T-helper 1 cell treated with Interleukin-12 subunit alpha and Interleukin-12 subunit beta and Interleukin-4 antibody, amounts not matched to agents 30 μg/mL and 1 μg/mL, for 36 hours (primary cell): Measurements from ENCODE around the gene ABCC6.
"Not testable (repeated sequence)": the region's sequence is repeated elsewhere in the genome, so short reads cannot be mapped to it uniquely, and the experiment has no call there.

ENCODE experiments used
- H3K27ac Mint-ChIP-seq: one replicate; pipeline ENCODE4 v1.8.0; 2021; ENCODE audit warnings: mild to moderate bottlenecking, mixed read lengths
- H3K27me3 Mint-ChIP-seq: one replicate; pipeline ENCODE4 v1.8.0; 2021; ENCODE audit warnings: low read depth, mixed read lengths
- H3K36me3 Mint-ChIP-seq: one replicate; pipeline ENCODE4 v1.8.0; 2021; ENCODE audit warnings: low read depth, mixed read lengths
- H3K4me1 Mint-ChIP-seq: one replicate; pipeline ENCODE4 v1.8.0; 2021; ENCODE audit warnings: low read depth, mixed read lengths
- H3K4me3 Mint-ChIP-seq: one replicate; pipeline ENCODE4 v1.8.0; 2021; ENCODE audit warnings: mild to moderate bottlenecking, moderate library complexity, mixed read lengths
- H3K9me3 Mint-ChIP-seq: one replicate; pipeline ENCODE4 v1.8.0; 2021; ENCODE audit warnings: mixed read lengths

Gene ABCC6

DNA sequence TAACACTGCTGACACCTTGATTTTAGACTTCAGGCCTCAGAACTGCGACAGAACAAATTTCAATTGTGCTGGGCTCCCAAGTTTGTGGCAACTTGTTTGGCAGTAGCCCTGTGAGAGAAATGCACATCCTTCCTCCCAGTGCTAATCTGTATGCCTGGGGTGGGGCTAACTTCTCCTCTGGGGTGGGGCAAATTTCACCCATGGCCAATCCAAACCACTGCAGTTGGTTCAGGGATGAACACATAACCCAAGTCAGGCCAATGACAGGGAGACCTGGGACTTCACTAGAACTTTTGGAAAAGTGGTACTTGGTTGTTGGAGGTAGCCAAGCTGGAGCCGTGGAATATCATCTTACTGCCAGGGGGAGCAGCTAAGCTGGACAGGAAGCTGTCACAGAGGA, 56.3 kb downstream of the ABCC6 start:
- Mint-ChIP-seq H3K27me3 (no peaks in the 10 kb centered on the region), H3K27ac (no peak overlapping the region), H3K4me3 (no peak overlapping the region), H3K4me1 (no peaks in the 10 kb centered on the region), H3K9me3 (no peaks in the 10 kb centered on the region), H3K36me3 (no peaks in the 10 kb centered on the region)

DNA sequence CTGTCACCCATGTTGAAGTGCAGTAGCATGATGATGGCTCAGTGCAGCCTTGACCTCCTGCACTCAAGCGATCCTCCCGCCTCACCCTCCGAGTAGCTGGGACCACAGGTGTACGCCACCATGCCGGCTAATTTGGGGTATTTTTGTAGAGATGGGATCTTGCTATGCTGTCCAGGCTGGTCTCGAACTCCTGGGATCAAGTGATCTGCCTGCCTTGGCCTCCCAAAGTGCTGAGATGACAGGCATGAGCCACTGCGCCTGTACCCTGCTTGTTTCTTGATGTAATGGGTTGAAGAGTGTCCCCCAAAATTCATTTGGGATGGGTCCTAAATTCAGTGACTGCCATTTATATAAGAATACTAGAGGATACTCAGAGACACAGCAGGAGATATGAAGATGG, 57.2 kb downstream of the ABCC6 start:
- H3K4me1 Mint-ChIP-seq, result no peaks in the 10 kb centered on the region
- H3K27me3 Mint-ChIP-seq, result no peaks in the 10 kb centered on the region
- no peaks in the 10 kb centered on the region for H3K36me3 Mint-ChIP-seq
- H3K4me3 Mint-ChIP-seq, result no peak overlapping the region
- H3K9me3 Mint-ChIP-seq, result no peaks in the 10 kb centered on the region
- H3K27ac Mint-ChIP-seq, result no peak overlapping the region

DNA sequence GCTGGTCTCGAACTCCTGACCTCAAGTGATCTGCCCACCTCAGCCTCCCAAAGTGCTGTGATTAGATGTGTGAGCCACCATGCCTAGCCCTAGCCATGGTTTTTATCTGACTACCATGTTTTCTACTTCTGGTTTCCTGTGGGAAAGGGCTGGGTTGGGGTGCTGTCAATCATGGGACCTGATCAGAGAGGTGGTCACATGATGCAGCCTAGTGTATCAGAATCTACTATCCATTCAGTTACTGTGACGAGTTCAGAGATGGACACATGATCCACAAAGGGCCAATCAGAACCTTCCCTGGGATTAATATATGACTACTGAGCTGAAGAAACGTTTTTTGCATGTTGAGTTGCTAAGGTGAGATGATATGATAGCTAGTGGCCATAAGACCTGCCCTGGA, 59.1 kb downstream of the ABCC6 start:
- no peaks in the 10 kb centered on the region for H3K4me1 Mint-ChIP-seq
- H3K4me3 Mint-ChIP-seq, result no peak overlapping the region
- no peaks in the 10 kb centered on the region for H3K9me3 Mint-ChIP-seq
- no peaks in the 10 kb centered on the region for H3K27me3 Mint-ChIP-seq
- no peaks in the 10 kb centered on the region for H3K36me3 Mint-ChIP-seq
- H3K27ac Mint-ChIP-seq, result no peak overlapping the region

DNA sequence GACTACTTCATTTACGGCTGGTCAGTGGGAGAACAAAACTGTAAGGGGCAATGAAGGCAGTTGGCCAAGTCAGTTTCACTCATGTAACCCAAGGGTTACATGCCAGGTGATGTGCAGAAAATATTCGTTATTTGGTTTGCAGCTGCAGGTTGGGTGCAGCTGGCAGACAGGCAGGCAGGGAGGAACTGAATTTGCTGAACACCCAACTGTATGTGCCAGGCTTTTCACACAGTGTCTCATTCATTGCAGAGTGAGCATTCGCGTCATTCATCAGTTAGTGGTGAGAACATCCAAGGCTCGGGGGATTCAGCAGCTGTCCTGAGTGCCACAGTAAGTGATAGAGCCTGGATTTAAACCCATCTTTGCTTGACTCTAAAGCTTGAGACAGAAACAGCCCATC, 59.7 kb downstream of the ABCC6 start:
- Mint-ChIP-seq H3K27me3 (no peaks in the 10 kb centered on the region), H3K27ac (no peak overlapping the region), H3K9me3 (peaks cover 6% of the 10 kb centered on the region), H3K4me1 (no peaks in the 10 kb centered on the region), H3K4me3 (no peak overlapping the region), H3K36me3 (no peaks in the 10 kb centered on the region)

DNA sequence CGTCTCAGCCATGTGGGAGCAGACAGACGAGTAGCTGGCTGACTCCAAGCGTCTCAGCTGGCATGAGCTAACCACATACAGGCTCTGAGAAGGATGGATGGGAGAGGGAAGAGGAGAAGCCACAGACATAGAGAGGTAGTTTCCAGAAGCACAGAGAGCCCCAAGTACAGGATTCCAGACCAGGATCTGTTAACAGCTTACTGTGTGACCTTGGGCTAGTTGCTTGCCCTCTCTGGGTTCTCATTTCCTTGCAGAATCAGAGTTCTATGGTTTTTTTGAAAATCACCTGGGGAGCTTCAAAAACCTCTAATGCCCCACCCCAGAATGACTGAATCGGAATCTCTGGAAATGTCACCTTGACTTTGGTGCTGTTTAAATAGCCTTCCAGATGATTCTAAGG, 60.2 kb downstream of the ABCC6 start:
- H3K27me3 Mint-ChIP-seq, result no peaks in the 10 kb centered on the region
- no peaks in the 10 kb centered on the region for H3K36me3 Mint-ChIP-seq
- no peak overlapping the region for H3K4me3 Mint-ChIP-seq
- no peaks in the 10 kb centered on the region for H3K4me1 Mint-ChIP-seq
- H3K27ac Mint-ChIP-seq, result no peak overlapping the region
- H3K9me3 Mint-ChIP-seq, result peaks cover 10% of the 10 kb centered on the region

DNA sequence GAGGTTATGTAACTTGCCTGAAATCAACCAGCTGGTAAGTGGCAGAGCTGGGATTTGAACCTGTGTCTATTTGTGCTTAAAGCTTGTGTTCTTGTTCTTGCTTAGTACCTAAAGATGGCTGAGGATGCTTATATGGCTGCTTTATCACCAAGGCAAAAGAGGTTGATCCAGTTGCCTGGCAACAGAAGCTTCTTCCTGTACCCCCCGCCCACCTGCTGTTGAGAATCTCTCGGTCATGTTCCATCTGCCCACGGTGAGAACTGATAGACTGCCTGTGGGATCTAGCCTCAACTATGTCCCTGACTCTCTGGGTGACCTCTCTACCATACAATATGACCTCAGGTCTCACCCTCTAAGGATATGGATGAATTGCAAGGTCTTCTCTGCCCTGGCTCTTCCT, 60.7 kb downstream of the ABCC6 start:
- Mint-ChIP-seq H3K4me3 (no peak overlapping the region), H3K4me1 (no peaks in the 10 kb centered on the region), H3K27me3 (no peaks in the 10 kb centered on the region), H3K27ac (no peak overlapping the region), H3K9me3 (peaks cover 11% of the 10 kb centered on the region), H3K36me3 (no peaks in the 10 kb centered on the region)

DNA sequence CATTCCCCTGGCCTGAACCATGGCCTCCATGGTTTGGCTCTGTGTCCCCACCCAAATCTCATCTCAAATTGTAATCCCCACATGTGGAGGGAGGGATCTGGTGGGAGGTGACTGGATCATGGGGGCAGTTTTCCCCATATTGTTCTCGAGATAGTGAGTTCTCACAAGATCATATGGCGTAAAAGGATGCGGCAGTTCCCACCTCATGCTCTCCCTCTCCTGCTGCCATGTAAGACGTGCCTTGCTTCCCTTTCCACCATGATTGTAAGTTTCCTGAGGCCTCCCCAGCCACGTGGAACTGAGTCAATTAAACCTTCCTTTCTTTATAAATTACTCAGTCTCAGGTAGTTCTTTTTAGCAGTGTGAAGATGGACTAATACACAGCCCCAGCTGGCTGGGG, 61.5 kb downstream of the ABCC6 start:
- H3K27ac Mint-ChIP-seq, H3K4me3 Mint-ChIP-seq, H3K27me3 Mint-ChIP-seq, H3K36me3 Mint-ChIP-seq, H3K4me1 Mint-ChIP-seq: not testable (repeated sequence)
- peaks cover 11% of the 10 kb centered on the region for H3K9me3 Mint-ChIP-seq

DNA sequence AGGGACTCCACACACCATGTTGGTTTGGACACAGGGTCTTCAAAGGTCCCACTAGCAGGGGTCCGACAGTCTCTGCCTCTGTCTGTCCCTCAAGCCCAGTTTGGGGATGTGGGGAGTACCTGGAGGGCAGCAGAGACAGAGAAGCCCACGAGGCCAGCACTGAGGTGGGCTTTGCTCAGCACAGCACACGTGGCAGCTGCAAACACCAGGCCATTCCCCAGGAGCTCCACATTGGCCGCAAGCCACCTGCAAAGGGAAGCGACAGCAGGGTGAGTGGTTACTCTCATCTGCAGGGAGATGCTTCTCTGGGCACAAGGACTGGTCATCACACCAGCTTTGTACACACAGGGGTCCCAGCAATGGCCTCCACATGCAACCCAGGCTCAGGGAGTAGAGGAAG, 62.0 kb downstream of the ABCC6 start:
- Mint-ChIP-seq H3K4me1 (no peaks in the 10 kb centered on the region), H3K27me3 (no peaks in the 10 kb centered on the region), H3K36me3 (no peaks in the 10 kb centered on the region), H3K4me3 (no peak overlapping the region), H3K9me3 (peaks cover 11% of the 10 kb centered on the region), H3K27ac (no peak overlapping the region)

DNA sequence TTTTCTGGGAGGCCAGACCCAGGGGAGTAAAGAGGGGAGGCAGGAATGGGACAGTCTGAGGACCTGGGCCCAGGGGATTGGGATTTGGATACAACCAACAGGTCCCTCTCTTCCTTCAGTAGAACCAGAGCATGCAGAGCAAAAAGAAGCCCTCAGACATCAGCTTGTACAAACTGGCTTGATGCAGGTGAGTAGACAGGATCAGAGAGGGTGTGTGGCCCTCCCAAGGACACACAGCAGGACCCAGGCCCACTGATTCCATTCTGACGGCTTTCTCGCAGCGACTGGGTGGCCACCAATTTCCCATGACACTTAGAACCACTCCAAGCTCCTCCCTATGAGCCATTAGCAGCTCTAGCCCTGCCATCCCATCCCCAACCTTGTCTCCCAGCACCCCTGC, 63.6 kb downstream of the ABCC6 start:
- Mint-ChIP-seq H3K27ac (no peak overlapping the region), H3K36me3 (no peaks in the 10 kb centered on the region), H3K9me3 (peaks cover 11% of the 10 kb centered on the region), H3K4me1 (no peaks in the 10 kb centered on the region), H3K4me3 (no peak overlapping the region), H3K27me3 (no peaks in the 10 kb centered on the region)

DNA sequence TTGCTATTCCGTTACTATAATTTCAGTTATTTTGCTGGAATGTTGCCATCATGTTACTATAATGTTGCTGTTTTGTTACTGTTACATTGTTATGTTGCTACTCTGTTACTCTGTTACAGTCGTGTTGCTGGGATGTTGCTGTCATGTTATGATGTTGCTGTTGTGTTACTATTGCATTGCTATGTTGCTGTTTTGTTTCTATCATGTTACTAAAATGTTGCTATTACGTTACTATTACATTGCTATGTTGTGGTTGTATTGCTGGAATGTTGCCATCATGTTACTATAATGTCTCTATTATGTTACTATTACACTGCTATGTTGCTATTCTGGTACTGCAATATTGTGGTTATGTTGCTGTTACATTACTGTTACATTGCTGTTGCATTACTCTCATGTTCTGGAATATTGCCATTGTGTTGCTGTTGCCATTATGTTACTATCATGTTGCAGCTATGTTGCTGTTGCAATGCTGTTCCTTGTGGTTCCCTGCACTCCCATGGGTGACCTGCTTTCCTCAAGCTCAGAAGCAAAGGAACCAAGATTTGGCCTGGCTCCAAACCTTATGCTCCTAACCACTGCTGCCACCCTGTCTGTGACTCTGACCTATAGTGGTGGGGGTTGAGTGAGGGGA, 64.4 kb downstream of the ABCC6 start:
- Mint-ChIP-seq H3K4me3 (no peak overlapping the region), H3K27ac (no peak overlapping the region), H3K27me3 (no peaks in the 10 kb centered on the region), H3K9me3 (peaks cover 11% of the 10 kb centered on the region), H3K4me1 (no peaks in the 10 kb centered on the region), H3K36me3 (no peaks in the 10 kb centered on the region)

DNA sequence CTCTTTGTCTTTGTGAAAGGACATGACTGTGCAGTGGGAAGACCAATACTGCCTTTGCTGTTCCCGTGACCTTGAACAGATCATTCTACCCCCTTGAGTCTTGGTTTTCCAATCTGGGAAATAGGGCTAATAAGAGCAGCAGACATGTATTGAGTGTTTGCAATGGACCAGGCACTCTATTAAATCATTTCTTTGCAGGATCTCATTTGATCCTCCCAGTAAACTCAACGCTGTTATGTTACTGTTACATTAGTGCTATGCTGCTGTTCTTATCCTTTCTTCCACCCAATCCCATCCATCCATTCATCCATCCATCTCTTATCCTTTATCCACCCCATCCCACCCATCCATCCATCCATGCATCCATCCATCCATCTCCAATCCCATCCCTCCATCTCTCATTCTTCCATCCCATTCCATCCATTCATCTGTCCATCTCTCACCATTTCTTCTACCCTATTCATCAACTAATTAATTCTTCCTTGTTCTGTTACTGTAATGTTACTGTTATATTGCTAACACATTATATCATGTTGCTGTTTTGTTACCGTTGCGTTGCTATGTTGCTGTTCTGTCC, 65.1 kb downstream of the ABCC6 start:
- H3K9me3 Mint-ChIP-seq, result peaks cover 11% of the 10 kb centered on the region
- no peak overlapping the region for H3K27ac Mint-ChIP-seq
- H3K4me3 Mint-ChIP-seq, result no peak overlapping the region
- no peaks in the 10 kb centered on the region for H3K36me3 Mint-ChIP-seq
- no peaks in the 10 kb centered on the region for H3K4me1 Mint-ChIP-seq
- H3K27me3 Mint-ChIP-seq, result no peaks in the 10 kb centered on the region

DNA sequence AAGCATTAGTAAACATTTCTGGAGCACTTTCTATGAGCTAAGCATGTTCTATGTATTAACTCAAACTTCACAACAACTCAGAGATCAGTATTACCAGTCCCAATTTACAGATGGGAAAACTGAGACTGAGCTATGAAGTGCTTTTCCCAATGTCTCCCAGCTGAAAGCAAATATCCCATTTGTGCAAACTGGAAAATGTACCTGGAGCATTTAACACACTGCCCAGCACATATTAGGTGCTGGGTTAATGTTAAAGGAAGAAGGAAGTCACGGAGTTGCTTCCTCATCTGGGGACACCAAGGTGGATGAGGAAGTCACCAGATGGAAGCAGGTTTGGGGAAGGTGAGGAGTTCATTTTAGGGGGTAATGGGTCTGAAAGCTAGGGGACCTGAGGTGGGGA, 66.1 kb downstream of the ABCC6 start:
- H3K27me3 Mint-ChIP-seq, result no peaks in the 10 kb centered on the region
- no peaks in the 10 kb centered on the region for H3K36me3 Mint-ChIP-seq
- H3K9me3 Mint-ChIP-seq, result peaks cover 11% of the 10 kb centered on the region
- no peak overlapping the region for H3K4me3 Mint-ChIP-seq
- no peak overlapping the region for H3K27ac Mint-ChIP-seq
- no peaks in the 10 kb centered on the region for H3K4me1 Mint-ChIP-seq

DNA sequence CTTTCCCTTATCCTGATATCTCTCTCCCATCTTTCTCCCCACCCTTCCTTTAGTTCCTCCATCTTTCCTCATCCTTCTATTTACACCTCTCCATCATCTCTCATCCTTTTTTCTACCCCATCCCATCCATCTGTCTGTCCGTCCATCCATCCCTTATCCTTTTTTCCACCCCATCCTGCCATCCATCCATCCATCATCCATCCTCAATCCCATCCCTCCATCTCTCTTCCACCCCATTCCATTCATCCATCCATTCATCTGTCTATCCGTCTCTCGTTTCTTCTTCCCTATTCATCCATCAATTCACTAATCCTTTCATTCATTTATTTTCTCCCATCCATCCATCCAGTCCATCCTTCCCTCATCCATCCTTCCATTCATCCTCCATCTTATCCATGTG, 68.1 kb downstream of the ABCC6 start:
- Mint-ChIP-seq H3K4me3 (no peak overlapping the region), H3K27me3 (no peaks in the 10 kb centered on the region), H3K27ac (no peak overlapping the region), H3K4me1 (no peaks in the 10 kb centered on the region), H3K9me3 (peaks cover 11% of the 10 kb centered on the region), H3K36me3 (no peaks in the 10 kb centered on the region)

DNA sequence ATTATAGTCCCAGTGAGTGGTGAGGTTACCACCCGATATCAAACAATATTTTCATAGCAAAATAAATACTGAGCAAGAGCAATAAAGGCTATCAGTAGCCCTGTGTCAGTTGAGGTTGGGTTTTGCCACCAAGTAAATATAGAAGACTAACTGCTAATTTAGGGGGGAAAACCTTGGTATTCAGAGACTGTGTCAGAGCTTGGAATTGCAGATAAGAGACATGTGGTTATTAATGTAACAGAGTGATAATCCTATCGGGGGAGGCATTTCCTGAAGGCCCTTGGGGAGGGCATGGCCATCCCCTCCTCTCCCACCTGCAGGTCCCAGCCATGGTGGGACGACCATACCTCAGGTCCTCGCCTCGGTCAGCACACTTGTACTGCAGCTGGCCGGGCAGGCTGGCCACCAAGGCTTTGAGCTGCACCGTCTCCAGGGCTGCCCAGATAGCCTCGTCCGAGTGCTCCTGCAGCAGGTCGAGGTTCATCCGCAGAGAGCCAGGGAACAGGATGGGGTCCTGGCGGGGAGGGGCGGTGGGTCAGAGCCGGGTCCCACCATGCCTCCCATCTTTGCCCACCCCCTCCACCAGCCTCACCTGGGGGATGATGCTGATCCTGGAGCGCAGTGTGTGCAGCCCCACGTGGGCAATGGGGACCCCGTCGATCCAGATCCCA, 68.9 kb downstream of the ABCC6 start:
- Mint-ChIP-seq H3K36me3 (no peaks in the 10 kb centered on the region), H3K27ac (no peak overlapping the region), H3K9me3 (peaks cover 11% of the 10 kb centered on the region), H3K4me1 (no peaks in the 10 kb centered on the region), H3K4me3 (no peak overlapping the region), H3K27me3 (no peaks in the 10 kb centered on the region)

DNA sequence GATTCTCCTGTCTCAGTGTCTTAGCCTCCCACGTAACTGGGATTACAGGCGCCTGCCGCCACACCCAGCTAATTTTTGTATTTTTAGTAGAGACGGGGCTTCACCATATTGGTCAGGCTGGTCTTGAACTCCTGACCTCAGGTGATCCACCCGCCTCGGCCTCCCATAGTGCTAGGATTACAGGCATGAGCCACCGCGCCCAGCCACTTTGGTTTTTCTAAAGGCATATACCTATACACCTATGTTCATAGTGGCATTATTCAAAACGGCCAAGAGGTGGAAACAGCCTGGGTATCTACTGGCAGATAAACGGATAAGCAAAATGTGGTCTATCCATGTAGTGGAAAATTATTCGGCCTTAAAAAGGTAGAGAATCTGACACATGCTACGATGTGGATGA, 70.3 kb downstream of the ABCC6 start:
- H3K4me1 Mint-ChIP-seq, H3K36me3 Mint-ChIP-seq, H3K9me3 Mint-ChIP-seq, H3K27ac Mint-ChIP-seq, H3K4me3 Mint-ChIP-seq, H3K27me3 Mint-ChIP-seq: not testable (repeated sequence)
